ENCODE data around the gene SERAC1.

The SERAC1 gene

DNA sequence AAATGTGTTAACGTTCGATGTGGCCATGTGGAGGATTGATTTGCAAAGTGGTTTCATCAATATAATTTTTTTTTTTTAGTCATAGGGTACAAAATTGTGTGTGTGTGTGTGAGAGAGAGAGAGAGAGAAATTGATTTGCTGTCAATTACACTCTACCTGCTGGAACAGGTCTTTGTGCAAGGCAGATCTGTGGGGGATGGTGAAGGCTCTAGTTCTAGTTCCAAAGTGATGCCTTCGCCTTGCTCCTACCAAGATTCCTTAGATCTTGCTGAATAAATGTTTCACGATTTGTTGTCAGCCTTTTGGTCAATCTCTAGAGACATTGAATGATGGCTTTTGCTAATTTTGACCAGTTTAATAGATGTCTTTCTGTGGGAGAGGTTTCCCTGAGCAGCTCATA is 64.8 kb downstream of the SERAC1 start:
- Histone ChIP-seq H3K36me3 (ENCODE audit: control insufficient read depth, insufficient read depth, low read length) (peaks cover 13% of the 10 kb centered on the region), H3K4me3 (ENCODE audit: extremely low read depth, insufficient read depth, low read length, poor library complexity, severe bottlenecking) (no peak overlapping the region), H3K9me3 (ENCODE audit: control insufficient read depth, low read length) (no peaks in the 10 kb centered on the region), H3K4me1 (ENCODE audit: control insufficient read depth, insufficient read depth, low read length, poor library complexity, severe bottlenecking) (no peaks in the 10 kb centered on the region), H3K27ac (ENCODE audit: low read depth, low read length, severe bottlenecking) (no peak overlapping the region)
- 93 to 100% methylated on average over 2 of the region's 4 CpGs for WGBS, 2 experiments (ENCODE audit: insufficient coverage in 2 of 2)

DNA sequence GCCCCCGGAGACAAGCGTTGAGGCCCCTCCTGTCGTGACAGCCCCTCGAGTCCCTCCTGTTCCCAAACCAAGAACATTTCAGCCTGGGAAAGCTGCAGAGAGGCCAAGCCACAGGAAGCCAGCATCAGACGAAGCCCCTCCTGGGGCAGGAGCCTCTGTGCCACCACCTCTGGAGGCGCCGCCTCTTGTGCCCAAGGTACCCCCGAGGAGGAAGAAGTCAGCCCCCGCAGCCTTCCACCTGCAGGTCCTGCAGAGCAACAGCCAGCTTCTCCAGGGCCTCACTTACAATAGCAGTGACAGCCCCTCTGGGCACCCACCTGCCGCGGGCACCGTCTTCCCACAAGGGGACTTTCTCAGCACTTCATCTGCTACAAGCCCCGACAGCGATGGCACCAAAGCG is 72.4 kb downstream of the SERAC1 start:
- Histone ChIP-seq H3K4me3 (ENCODE audit: extremely low read depth, insufficient read depth, low read length, poor library complexity, severe bottlenecking) (no peak overlapping the region), H3K27ac (ENCODE audit: low read depth, low read length, severe bottlenecking) (no peak overlapping the region), H3K9me3 (ENCODE audit: control insufficient read depth, low read length) (no peaks in the 10 kb centered on the region), H3K36me3 (ENCODE audit: control insufficient read depth, insufficient read depth, low read length) (peaks cover 76% of the 10 kb centered on the region), H3K4me1 (ENCODE audit: control insufficient read depth, insufficient read depth, low read length, poor library complexity, severe bottlenecking) (no peaks in the 10 kb centered on the region)
- 95 to 98% methylated on average over 12 of the region's 15 CpGs for WGBS, 2 experiments (ENCODE audit: insufficient coverage in 2 of 2)

DNA sequence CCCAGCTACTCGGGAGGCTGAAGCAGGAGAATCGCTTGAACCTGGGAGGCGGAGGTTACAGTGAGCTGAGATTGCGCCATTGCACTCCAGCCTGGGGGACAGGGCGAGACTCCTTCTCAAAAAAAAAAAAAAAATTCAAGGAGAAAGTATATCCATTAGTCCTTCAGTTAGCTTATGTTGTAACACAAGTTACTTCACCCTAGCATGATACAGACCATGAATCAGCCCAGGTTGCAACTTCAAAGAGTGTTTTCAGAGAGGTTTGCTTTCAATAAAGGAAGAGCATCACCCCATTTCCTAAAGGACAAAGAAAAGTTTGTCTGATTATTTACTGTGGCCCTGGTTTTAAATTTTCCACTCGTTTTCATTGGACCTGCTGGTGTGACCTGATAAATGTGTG is 73.0 kb downstream of the SERAC1 start:
- WGBS, 2 experiments (ENCODE audit: insufficient coverage in 2 of 2), result 80 to 100% methylated on average over 1 to 2 of the region's 6 CpGs
- no peaks in the 10 kb centered on the region for H3K4me1 ChIP-seq (ENCODE audit: control insufficient read depth, insufficient read depth, low read length, poor library complexity, severe bottlenecking)
- no peak overlapping the region for H3K27ac ChIP-seq (ENCODE audit: low read depth, low read length, severe bottlenecking)
- no peak overlapping the region for H3K4me3 ChIP-seq (ENCODE audit: extremely low read depth, insufficient read depth, low read length, poor library complexity, severe bottlenecking)
- peaks cover 81% of the 10 kb centered on the region for H3K36me3 ChIP-seq (ENCODE audit: control insufficient read depth, insufficient read depth, low read length)
- H3K9me3 ChIP-seq (ENCODE audit: control insufficient read depth, low read length), result no peaks in the 10 kb centered on the region

- Histone ChIP-seq H3K9me3 (ENCODE audit: control insufficient read depth, low read length) (no peaks in the 10 kb centered on the region), H3K4me1 (ENCODE audit: control insufficient read depth, insufficient read depth, low read length, poor library complexity, severe bottlenecking) (no peaks in the 10 kb centered on the region), H3K36me3 (ENCODE audit: control insufficient read depth, insufficient read depth, low read length) (peaks cover 97% of the 10 kb centered on the region), H3K4me3 (ENCODE audit: extremely low read depth, insufficient read depth, low read length, poor library complexity, severe bottlenecking) (no peak overlapping the region), H3K27ac (ENCODE audit: low read depth, low read length, severe bottlenecking) (no peak overlapping the region)
- WGBS, 2 experiments (ENCODE audit: insufficient coverage in 2 of 2), result 89 to 94% methylated on average over 5 to 9 of the region's 9 CpGs
These were observed 75.3 kb downstream of the SERAC1 start for GRCh38 chr6:158092806-158093205.

GRCh38 chr6:158087224-158087867 is 80.7 kb downstream of the SERAC1 start:
- Histone ChIP-seq H3K36me3 (ENCODE audit: control insufficient read depth, insufficient read depth, low read length) (peaks cover 91% of the 10 kb centered on the region), H3K9me3 (ENCODE audit: control insufficient read depth, low read length) (no peaks in the 10 kb centered on the region), H3K4me3 (ENCODE audit: extremely low read depth, insufficient read depth, low read length, poor library complexity, severe bottlenecking) (no peak overlapping the region), H3K4me1 (ENCODE audit: control insufficient read depth, insufficient read depth, low read length, poor library complexity, severe bottlenecking) (peaks cover 10% of the 10 kb centered on the region), H3K27ac (ENCODE audit: low read depth, low read length, severe bottlenecking) (no peak overlapping the region)
- WGBS, 2 experiments (ENCODE audit: insufficient coverage in 2 of 2), result 93 to 97% methylated on average over 10 of the region's 14 CpGs

- H3K9me3 ChIP-seq (ENCODE audit: control insufficient read depth, low read length), result no peaks in the 10 kb centered on the region
- no peak overlapping the region for H3K27ac ChIP-seq (ENCODE audit: low read depth, low read length, severe bottlenecking)
- H3K4me1 ChIP-seq (ENCODE audit: control insufficient read depth, insufficient read depth, low read length, poor library complexity, severe bottlenecking), result peaks cover 10% of the 10 kb centered on the region
- peaks cover 88% of the 10 kb centered on the region for H3K36me3 ChIP-seq (ENCODE audit: control insufficient read depth, insufficient read depth, low read length)
- WGBS, 2 experiments (ENCODE audit: insufficient coverage in 2 of 2), result 92 to 95% methylated on average over 29 to 31 of the region's 32 CpGs
- H3K4me3 ChIP-seq (ENCODE audit: extremely low read depth, insufficient read depth, low read length, poor library complexity, severe bottlenecking), result no peak overlapping the region
These were observed 81.4 kb downstream of the SERAC1 start for GRCh38 chr6:158086504-158087223.

- Histone ChIP-seq H3K4me3 (ENCODE audit: extremely low read depth, insufficient read depth, low read length, poor library complexity, severe bottlenecking) (no peak overlapping the region), H3K4me1 (ENCODE audit: control insufficient read depth, insufficient read depth, low read length, poor library complexity, severe bottlenecking) (peaks cover 10% of the 10 kb centered on the region), H3K27ac (ENCODE audit: low read depth, low read length, severe bottlenecking) (no peak overlapping the region), H3K36me3 (ENCODE audit: control insufficient read depth, insufficient read depth, low read length) (peaks cover 88% of the 10 kb centered on the region), H3K9me3 (ENCODE audit: control insufficient read depth, low read length) (no peaks in the 10 kb centered on the region)
- WGBS, 2 experiments (ENCODE audit: insufficient coverage in 2 of 2), result 80 to 100% methylated on average over 1 of the region's 2 CpGs
These were observed 82.0 kb downstream of the SERAC1 start for GRCh38 chr6:158086054-158086503.

- Histone ChIP-seq H3K36me3 (ENCODE audit: control insufficient read depth, insufficient read depth, low read length) (peaks cover 88% of the 10 kb centered on the region), H3K9me3 (ENCODE audit: control insufficient read depth, low read length) (no peaks in the 10 kb centered on the region), H3K27ac (ENCODE audit: low read depth, low read length, severe bottlenecking) (no peak overlapping the region), H3K4me3 (ENCODE audit: extremely low read depth, insufficient read depth, low read length, poor library complexity, severe bottlenecking) (no peak overlapping the region), H3K4me1 (ENCODE audit: control insufficient read depth, insufficient read depth, low read length, poor library complexity, severe bottlenecking) (peaks cover 10% of the 10 kb centered on the region)
- WGBS, 2 experiments (ENCODE audit: insufficient coverage in 2 of 2), result 91 to 94% methylated on average over 20 to 21 of the region's 21 CpGs
These were observed 82.6 kb downstream of the SERAC1 start for GRCh38 chr6:158085261-158086053.

GRCh38 chr6:158083455-158084325 is 84.4 kb downstream of the SERAC1 start:
- WGBS, 2 experiments (ENCODE audit: insufficient coverage in 2 of 2), result 94 to 97% methylated on average over 15 to 20 of the region's 23 CpGs
- peaks cover 85% of the 10 kb centered on the region for H3K36me3 ChIP-seq (ENCODE audit: control insufficient read depth, insufficient read depth, low read length)
- no peak overlapping the region for H3K27ac ChIP-seq (ENCODE audit: low read depth, low read length, severe bottlenecking)
- peaks cover 10% of the 10 kb centered on the region for H3K4me1 ChIP-seq (ENCODE audit: control insufficient read depth, insufficient read depth, low read length, poor library complexity, severe bottlenecking)
- H3K4me3 ChIP-seq (ENCODE audit: extremely low read depth, insufficient read depth, low read length, poor library complexity, severe bottlenecking), result no peak overlapping the region
- no peaks in the 10 kb centered on the region for H3K9me3 ChIP-seq (ENCODE audit: control insufficient read depth, low read length)

DNA sequence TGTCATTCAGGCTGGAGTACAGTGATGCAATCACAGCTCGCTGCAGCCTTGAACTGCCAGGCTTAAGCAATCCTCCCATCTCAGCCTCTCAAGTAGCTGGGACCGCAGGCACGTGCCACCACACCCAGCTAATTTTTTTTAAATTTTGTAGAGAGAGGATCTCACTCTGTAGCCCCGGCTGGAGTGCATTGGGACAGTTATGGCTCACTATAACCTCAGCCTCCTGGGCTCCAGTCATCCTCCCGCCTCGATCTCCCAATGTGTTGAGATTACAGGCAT is 86.5 kb downstream of the SERAC1 start:
- peaks cover 10% of the 10 kb centered on the region for H3K4me1 ChIP-seq (ENCODE audit: control insufficient read depth, insufficient read depth, low read length, poor library complexity, severe bottlenecking)
- no peak overlapping the region for H3K27ac ChIP-seq (ENCODE audit: low read depth, low read length, severe bottlenecking)
- 89 to 100% methylated on average over 1 to 4 of the region's 6 CpGs for WGBS, 2 experiments (ENCODE audit: insufficient coverage in 2 of 2)
- H3K4me3 ChIP-seq (ENCODE audit: extremely low read depth, insufficient read depth, low read length, poor library complexity, severe bottlenecking), result no peak overlapping the region
- peaks cover 85% of the 10 kb centered on the region for H3K36me3 ChIP-seq (ENCODE audit: control insufficient read depth, insufficient read depth, low read length)
- H3K9me3 ChIP-seq (ENCODE audit: control insufficient read depth, low read length), result no peaks in the 10 kb centered on the region

Data from mesodermal cell (in vitro differentiated cells).